GM23248 (cell line): ENCODE data around the gene TENM4.

Source experiments
- EZH2 ChIP-seq: fragments of 200-600 bp; sonication (generic); IDR thresholded peaks from 2 replicates; pipeline ENCODE4 v1.6.1; 2018; ENCODE audit warnings: antibody characterized with exemption, mild to moderate bottlenecking; ENCODE audit not compliant: insufficient read depth, poor library complexity, severe bottlenecking
- EZH2phosphoT487 ChIP-seq: fragments of 200-600 bp; sonication (generic); IDR thresholded peaks from 2 replicates; pipeline ENCODE4 v1.6.1; 2018; ENCODE audit warnings: antibody characterized with exemption, moderate library complexity, mild to moderate bottlenecking, low read depth; ENCODE audit not compliant: insufficient read depth

DNA sequence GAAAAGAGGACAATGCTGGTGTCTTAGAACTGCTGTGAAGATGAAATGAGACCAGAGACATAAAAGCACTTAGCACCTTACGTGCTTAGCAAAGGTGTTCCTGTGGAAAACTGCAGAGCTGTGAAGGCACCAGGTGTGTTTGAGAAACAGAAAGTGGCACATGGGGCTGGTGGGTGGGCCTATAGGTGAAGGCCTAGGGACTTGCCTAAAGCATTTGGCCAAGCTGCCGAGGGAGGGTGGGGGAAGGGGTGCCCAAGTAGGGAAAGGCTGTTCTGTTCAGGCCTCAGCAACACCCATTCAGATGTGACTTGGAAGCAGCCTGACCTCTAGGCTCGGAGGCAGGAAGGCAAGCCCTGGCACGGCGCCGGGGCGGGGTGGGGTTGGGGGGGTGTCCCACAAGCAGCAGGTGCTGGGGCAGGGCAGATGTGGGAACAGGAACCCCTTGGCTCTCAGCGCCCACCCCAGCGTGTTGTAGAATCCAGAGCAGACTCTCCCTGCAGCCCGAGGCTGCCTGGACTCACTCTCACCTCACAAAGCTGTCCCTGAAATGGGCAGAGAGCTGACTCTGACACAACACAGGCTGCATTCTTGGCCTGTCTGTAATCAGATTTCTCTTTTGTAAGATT, 499.5 kb downstream of the TENM4 start:
- TF ChIP-seq EZH2 (no peak), EZH2phosphoT487 (no peak)
